Measurements from ENCODE around the gene RPL7A. TPM values are rescaled to one million over a fixed set of nuclear protein-coding genes. Genes with fewer than 3 reads are reported as not detected.

Gene RPL7A
- total RNA-seq, 1 experiment from 2014 or later = 2,747 TPM

DNA sequence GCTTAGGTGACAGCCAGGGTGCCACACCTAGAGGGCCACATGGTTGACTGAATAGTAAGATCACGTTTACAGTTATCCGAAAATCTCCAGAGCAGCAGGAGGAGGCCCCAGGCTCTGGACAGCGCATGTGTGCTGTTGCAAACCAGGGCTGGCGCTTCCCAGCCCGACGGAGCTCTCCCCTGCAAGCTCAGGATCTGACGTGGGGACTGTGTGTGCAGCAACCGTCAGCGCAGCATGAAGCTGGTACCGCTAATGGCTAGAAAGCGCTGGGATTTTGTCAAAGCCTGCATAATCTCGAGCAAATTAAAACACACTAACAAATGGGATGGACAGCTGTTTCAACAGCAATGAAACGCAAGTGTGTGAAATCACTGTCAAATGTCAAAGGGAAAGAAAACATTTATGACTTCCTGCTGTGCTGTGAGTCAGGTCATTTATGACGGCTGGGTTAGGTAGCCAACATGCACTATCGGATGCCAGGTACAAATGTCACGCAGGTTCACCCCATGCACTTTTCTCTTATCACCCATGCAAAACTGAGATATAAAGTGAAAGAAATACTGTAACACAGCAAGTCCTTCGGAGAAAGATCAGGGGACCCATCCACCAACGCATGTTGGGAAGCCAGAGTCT is 20.3 kb downstream of the RPL7A start (continued):
- TF ChIP-seq, protein P1, sequence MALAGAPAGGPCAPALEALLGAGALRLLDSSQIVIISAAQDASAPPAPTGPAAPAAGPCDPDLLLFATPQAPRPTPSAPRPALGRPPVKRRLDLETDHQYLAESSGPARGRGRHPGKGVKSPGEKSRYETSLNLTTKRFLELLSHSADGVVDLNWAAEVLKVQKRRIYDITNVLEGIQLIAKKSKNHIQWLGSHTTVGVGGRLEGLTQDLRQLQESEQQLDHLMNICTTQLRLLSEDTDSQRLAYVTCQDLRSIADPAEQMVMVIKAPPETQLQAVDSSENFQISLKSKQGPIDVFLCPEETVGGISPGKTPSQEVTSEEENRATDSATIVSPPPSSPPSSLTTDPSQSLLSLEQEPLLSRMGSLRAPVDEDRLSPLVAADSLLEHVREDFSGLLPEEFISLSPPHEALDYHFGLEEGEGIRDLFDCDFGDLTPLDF (CRISPR knock-in tag; IDR thresholded peaks at IDR 0.05) = no peak

DNA sequence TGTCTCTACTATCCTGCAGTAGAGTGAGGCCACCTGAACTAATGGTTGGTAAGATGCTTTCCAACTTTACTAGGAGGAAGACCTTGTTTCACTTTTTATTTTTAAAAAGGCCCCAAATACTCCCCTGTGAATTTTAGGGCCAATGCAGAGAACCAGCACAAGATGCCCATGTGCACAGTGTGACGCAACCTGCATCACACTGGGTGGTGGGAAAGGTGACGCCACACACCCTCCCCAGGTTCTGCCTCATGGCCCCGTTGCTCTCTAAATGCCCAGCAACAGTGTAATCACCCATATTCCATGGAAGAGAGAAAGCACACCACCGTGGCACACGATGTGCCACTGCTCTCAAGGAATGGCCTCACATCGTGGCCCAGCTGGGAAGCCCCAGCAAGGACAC is 21.4 kb downstream of the RPL7A start:
- TF ChIP-seq, protein P2, sequence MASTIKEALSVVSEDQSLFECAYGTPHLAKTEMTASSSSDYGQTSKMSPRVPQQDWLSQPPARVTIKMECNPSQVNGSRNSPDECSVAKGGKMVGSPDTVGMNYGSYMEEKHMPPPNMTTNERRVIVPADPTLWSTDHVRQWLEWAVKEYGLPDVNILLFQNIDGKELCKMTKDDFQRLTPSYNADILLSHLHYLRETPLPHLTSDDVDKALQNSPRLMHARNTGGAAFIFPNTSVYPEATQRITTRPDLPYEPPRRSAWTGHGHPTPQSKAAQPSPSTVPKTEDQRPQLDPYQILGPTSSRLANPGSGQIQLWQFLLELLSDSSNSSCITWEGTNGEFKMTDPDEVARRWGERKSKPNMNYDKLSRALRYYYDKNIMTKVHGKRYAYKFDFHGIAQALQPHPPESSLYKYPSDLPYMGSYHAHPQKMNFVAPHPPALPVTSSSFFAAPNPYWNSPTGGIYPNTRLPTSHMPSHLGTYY (CRISPR knock-in tag; IDR thresholded peaks at IDR 0.05) = no peak
- TF ChIP-seq, protein P3, sequence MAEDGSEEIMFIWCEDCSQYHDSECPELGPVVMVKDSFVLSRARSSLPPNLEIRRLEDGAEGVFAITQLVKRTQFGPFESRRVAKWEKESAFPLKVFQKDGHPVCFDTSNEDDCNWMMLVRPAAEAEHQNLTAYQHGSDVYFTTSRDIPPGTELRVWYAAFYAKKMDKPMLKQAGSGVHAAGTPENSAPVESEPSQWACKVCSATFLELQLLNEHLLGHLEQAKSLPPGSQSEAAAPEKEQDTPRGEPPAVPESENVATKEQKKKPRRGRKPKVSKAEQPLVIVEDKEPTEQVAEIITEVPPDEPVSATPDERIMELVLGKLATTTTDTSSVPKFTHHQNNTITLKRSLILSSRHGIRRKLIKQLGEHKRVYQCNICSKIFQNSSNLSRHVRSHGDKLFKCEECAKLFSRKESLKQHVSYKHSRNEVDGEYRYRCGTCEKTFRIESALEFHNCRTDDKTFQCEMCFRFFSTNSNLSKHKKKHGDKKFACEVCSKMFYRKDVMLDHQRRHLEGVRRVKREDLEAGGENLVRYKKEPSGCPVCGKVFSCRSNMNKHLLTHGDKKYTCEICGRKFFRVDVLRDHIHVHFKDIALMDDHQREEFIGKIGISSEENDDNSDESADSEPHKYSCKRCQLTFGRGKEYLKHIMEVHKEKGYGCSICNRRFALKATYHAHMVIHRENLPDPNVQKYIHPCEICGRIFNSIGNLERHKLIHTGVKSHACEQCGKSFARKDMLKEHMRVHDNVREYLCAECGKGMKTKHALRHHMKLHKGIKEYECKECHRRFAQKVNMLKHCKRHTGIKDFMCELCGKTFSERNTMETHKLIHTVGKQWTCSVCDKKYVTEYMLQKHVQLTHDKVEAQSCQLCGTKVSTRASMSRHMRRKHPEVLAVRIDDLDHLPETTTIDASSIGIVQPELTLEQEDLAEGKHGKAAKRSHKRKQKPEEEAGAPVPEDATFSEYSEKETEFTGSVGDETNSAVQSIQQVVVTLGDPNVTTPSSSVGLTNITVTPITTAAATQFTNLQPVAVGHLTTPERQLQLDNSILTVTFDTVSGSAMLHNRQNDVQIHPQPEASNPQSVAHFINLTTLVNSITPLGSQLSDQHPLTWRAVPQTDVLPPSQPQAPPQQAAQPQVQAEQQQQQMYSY (CRISPR knock-in tag; IDR thresholded peaks at IDR 0.05) = no peak
- TF ChIP-seq ESRRA (CRISPR knock-in tag; IDR thresholded peaks at IDR 0.05; ENCODE audit: borderline replicate concordance) = no peak
- TF ChIP-seq, protein P4, sequence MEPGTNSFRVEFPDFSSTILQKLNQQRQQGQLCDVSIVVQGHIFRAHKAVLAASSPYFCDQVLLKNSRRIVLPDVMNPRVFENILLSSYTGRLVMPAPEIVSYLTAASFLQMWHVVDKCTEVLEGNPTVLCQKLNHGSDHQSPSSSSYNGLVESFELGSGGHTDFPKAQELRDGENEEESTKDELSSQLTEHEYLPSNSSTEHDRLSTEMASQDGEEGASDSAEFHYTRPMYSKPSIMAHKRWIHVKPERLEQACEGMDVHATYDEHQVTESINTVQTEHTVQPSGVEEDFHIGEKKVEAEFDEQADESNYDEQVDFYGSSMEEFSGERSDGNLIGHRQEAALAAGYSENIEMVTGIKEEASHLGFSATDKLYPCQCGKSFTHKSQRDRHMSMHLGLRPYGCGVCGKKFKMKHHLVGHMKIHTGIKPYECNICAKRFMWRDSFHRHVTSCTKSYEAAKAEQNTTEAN (CRISPR knock-in tag; IDR thresholded peaks at IDR 0.05) = no peak
- ATAC-seq (no peak), DNase-seq (ENCODE audit: low spot score) (no peak)
- Mint-ChIP-seq H3K27ac (peak overlapping the region; percentile 60), H3K9me3 (no peaks in the 10 kb centered on the region), H3K4me1 (peaks cover 5% of the 10 kb centered on the region; the same call in 1 of the 2 replicates), H3K27me3 (ENCODE audit: low read depth) (no peaks in the 10 kb centered on the region), H3K36me3 (peaks cover 50% of the 10 kb centered on the region), H3K4me3 (no peak overlapping the region)
- ChIA-PET POLR2A (no interaction called here), CTCF (interaction anchor here (0.8 kb wide), 1 partner anchor 27 kb away, joined by 4 read pairs; no protein-coding TSS in a partner anchor)

DNA sequence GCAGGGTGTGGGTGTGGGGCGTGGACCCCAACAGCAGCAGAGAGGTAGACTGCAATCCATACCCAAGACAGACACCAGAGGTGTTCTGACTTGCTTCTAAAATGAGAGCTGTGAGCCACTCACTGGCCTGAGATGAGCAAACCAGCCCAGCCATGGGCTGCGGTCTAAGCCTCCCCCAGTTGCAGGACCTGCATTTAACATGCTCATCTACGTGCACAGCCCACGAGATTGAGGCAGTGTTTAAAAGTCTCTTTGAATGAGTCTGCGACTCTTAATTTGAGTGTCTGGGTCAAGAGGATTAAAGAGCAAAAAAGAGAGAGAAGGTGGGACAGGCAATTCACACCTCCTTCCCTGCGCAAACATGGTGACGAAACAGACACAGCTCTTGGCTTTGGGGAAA is 21.9 kb downstream of the RPL7A start:
- Mint-ChIP-seq H3K4me3 (no peak overlapping the region), H3K4me1 (peaks cover 10% of the 10 kb centered on the region), H3K9me3 (no peaks in the 10 kb centered on the region), H3K36me3 (peaks cover 48% of the 10 kb centered on the region), H3K27ac (0 out of 2 replicates have a peak overlapping the region, but pooled peaks have one; percentile 3), H3K27me3 (ENCODE audit: low read depth) (no peaks in the 10 kb centered on the region)
- ChIA-PET CTCF (interaction anchor here (0.8 kb wide), 1 partner anchor 28 kb away, joined by 4 read pairs; no protein-coding TSS in a partner anchor), POLR2A (no interaction called here)
- DNase-seq (ENCODE audit: low spot score) (no peak), ATAC-seq (no peak)
- TF ChIP-seq RELA (CRISPR knock-in tag; IDR thresholded peaks at IDR 0.05; ENCODE audit: borderline replicate concordance) = no peak
- no peak for TF ChIP-seq ZBTB21 (CRISPR knock-in tag; IDR thresholded peaks at IDR 0.05; ENCODE audit: borderline replicate concordance)
- TF ChIP-seq CBFB (CRISPR knock-in tag; IDR thresholded peaks at IDR 0.05; ENCODE audit: low read depth) = no peak
- TF ChIP-seq, protein P5, sequence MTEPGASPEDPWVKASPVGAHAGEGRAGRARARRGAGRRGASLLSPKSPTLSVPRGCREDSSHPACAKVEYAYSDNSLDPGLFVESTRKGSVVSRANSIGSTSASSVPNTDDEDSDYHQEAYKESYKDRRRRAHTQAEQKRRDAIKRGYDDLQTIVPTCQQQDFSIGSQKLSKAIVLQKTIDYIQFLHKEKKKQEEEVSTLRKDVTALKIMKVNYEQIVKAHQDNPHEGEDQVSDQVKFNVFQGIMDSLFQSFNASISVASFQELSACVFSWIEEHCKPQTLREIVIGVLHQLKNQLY (CRISPR knock-in tag; IDR thresholded peaks at IDR 0.05) = no peak
- no peak for TF ChIP-seq IRF2 (CRISPR knock-in tag; IDR thresholded peaks at IDR 0.05; ENCODE audit: borderline replicate concordance, low read depth)
- no peak for TF ChIP-seq NR2C2 (CRISPR knock-in tag; IDR thresholded peaks at IDR 0.05)
- TF ChIP-seq NFE2L1 (CRISPR knock-in tag; IDR thresholded peaks at IDR 0.05) = no peak
- no peak for TF ChIP-seq TP53 (CRISPR knock-in tag; IDR thresholded peaks at IDR 0.05)
- TF ChIP-seq FOXK1 (CRISPR knock-in tag; IDR thresholded peaks at IDR 0.05) = no peak
- no peak for TF ChIP-seq EMX1 (CRISPR knock-in tag; IDR thresholded peaks at IDR 0.05)
- TF ChIP-seq, protein P6, sequence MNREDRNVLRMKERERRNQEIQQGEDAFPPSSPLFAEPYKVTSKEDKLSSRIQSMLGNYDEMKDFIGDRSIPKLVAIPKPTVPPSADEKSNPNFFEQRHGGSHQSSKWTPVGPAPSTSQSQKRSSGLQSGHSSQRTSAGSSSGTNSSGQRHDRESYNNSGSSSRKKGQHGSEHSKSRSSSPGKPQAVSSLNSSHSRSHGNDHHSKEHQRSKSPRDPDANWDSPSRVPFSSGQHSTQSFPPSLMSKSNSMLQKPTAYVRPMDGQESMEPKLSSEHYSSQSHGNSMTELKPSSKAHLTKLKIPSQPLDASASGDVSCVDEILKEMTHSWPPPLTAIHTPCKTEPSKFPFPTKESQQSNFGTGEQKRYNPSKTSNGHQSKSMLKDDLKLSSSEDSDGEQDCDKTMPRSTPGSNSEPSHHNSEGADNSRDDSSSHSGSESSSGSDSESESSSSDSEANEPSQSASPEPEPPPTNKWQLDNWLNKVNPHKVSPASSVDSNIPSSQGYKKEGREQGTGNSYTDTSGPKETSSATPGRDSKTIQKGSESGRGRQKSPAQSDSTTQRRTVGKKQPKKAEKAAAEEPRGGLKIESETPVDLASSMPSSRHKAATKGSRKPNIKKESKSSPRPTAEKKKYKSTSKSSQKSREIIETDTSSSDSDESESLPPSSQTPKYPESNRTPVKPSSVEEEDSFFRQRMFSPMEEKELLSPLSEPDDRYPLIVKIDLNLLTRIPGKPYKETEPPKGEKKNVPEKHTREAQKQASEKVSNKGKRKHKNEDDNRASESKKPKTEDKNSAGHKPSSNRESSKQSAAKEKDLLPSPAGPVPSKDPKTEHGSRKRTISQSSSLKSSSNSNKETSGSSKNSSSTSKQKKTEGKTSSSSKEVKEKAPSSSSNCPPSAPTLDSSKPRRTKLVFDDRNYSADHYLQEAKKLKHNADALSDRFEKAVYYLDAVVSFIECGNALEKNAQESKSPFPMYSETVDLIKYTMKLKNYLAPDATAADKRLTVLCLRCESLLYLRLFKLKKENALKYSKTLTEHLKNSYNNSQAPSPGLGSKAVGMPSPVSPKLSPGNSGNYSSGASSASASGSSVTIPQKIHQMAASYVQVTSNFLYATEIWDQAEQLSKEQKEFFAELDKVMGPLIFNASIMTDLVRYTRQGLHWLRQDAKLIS (CRISPR knock-in tag; IDR thresholded peaks at IDR 0.05; ENCODE audit: borderline replicate concordance) = no peak
- no peak for TF ChIP-seq GTF2I (CRISPR knock-in tag; conservative IDR thresholded peaks at IDR 0.05)
- TF ChIP-seq, protein P7, sequence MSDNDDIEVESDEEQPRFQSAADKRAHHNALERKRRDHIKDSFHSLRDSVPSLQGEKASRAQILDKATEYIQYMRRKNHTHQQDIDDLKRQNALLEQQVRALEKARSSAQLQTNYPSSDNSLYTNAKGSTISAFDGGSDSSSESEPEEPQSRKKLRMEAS (CRISPR knock-in tag; IDR thresholded peaks at IDR 0.05) = no peak
- TF ChIP-seq, protein P8, sequence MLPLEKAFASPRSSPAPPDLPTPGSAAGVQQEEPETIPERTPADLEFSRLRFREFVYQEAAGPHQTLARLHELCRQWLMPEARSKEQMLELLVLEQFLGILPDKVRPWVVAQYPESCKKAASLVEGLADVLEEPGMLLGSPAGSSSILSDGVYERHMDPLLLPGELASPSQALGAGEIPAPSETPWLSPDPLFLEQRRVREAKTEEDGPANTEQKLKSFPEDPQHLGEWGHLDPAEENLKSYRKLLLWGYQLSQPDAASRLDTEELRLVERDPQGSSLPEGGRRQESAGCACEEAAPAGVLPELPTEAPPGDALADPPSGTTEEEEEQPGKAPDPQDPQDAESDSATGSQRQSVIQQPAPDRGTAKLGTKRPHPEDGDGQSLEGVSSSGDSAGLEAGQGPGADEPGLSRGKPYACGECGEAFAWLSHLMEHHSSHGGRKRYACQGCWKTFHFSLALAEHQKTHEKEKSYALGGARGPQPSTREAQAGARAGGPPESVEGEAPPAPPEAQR (CRISPR knock-in tag; IDR thresholded peaks at IDR 0.05) = no peak

All from WTC11 (cell line).